CD1c-positive myeloid dendritic cell (primary cell): ENCODE measurements around the gene FCSK.

Source experiments
- DNase-seq: peaks from one replicate; pipeline ENCODE4 v3.0.0-alpha.2; 2016; ENCODE audit errors: extremely low spot score

The FCSK gene

DNA sequence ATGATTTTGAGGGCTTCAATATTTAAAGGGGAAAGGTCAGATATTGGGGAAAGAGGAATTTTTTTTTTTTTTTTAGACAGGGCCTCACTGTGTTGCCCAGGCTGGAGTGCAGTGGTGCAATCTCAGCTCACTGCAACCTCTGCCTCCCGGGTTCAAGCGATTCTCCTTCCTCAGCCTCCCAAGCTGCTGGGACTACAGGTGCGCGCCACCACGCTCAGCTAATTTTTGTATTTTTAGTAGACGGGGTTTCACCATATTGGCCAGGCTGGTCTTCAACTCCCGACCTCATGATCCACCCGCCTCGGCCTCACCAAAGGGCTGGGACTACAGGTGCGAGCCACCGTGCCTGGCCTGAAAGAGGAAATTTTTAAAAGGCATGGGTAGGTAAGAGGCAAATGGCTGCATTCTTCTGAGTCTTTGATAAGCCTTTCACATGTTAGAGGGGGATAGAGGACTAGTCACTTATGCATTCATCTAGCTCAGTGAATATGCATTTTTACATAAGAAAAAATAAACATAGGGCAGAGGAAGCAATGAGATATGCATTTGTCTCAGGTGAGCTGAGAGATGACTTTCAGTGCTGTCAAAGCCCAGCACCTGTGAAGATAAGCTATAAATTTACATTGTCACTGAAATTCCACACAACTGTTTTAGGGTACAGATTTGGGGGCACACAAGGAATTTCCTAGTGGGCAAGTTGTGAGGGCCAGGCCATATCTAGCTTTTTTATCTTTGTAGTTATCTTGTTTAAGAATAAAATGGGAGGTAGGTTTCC is 1.1 kb upstream of the FCSK start:
- DNase-seq: no peak

- DNase-seq: no peak
Measured at GRCh38 chr16:70453892-70454221, 538 bp upstream of the FCSK start.

DNA sequence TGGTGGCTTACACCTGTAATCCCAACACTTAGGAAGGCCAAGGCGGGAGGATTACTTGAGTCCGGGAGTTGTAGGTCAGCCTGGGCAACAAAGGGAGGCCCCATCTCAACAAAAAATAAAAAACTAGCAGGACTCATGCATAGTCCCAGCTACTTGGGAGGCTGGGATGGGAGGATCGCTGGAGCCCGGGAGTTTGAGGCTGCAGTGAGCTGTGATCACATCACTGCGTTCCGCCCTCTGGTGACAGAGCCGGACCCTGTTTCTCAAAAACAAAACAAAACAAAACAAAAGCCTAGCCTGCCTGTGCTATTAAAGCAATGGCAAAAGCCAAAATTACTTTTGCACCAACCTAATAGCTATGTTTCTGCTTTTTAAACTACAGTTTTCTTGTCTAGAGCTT is 1.5 kb downstream of the FCSK start:
- DNase-seq: no peak

DNA sequence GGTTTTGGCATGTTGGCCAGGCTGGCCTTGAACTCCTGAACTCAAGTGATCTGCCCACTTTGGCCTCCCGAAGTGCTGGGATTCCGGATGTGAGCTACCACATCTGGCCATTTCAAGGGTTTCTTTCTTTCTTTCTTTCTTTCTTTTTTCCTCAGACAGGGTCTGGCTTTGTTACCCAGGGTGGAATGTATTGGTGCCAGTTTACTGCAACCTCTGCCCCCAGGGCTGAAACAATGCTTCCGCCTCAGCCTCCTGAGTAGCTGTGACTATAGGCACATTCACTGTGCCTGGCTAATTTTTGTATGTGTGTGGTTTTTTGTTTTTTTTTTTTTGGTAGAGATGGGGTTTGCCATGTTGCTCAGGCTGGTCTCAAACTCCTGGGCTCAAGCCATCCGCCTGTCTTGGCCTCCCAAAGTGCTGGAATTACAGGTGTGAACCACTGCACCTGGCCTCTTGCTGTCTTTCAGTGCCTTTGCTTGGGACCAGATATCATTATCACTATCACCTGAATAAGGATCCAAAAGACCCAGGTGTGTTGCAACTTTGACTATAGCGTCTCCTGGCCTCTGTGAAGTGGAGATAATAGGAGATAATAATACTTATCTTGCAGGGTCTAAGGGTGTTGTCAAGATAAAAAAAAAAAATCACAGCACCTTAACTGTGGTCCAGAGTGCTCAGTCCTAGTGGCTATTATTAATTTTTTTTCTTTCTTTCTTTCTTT is 3.2 kb downstream of the FCSK start:
- no peak for DNase-seq

- peak; percentile 21 for DNase-seq
Measured at GRCh38 chr16:70460737-70461261, 6.4 kb downstream of the FCSK start.

- no peak for DNase-seq
Measured at GRCh38 chr16:70463235-70463634, 8.8 kb downstream of the FCSK start.

DNA sequence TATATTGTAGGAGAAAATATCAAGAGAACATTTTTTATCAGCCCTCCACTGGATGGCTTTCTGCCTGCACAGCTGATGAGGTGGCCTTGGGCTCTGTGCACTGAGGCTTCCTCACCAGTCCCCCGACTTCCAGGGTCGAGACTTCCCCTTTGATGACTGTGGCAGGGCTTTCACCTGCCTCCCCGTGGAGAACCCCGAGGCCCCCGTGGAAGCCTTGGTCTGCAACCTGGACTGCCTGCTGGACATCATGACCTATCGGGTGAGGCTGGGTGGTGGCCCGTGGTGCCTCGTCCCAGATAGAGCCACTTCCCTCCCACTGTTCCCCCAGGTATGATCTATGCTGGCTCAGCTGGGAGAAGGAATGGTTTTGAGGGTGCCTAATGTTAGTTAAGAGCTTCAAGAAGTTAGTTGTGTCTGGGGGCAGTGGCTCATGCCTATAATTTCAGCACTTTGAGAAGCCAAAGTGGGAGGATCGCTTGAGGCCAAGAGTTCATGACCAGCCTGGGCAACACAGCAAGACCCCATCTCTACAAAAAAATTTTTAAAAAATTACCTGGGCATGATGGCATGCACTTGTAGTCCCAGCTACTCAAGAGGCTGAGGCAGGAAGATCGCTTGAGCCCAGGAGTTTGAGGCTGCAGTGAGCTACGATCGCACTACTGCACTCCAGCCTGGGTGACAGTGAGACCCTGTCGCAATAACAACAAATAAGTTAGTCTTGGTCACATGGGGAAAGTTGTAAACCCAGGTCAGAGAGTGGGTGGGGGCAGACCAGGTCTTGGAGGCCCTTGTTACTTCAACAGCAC is 11.8 kb downstream of the FCSK start:
- DNase-seq: no peak

GRCh38 chr16:70466805-70467076 is 12.3 kb downstream of the FCSK start:
- no peak for DNase-seq

GRCh38 chr16:70467113-70467512 is 12.7 kb downstream of the FCSK start:
- no peak for DNase-seq

GRCh38 chr16:70467608-70468007 is 13.2 kb downstream of the FCSK start:
- DNase-seq: no peak

DNA sequence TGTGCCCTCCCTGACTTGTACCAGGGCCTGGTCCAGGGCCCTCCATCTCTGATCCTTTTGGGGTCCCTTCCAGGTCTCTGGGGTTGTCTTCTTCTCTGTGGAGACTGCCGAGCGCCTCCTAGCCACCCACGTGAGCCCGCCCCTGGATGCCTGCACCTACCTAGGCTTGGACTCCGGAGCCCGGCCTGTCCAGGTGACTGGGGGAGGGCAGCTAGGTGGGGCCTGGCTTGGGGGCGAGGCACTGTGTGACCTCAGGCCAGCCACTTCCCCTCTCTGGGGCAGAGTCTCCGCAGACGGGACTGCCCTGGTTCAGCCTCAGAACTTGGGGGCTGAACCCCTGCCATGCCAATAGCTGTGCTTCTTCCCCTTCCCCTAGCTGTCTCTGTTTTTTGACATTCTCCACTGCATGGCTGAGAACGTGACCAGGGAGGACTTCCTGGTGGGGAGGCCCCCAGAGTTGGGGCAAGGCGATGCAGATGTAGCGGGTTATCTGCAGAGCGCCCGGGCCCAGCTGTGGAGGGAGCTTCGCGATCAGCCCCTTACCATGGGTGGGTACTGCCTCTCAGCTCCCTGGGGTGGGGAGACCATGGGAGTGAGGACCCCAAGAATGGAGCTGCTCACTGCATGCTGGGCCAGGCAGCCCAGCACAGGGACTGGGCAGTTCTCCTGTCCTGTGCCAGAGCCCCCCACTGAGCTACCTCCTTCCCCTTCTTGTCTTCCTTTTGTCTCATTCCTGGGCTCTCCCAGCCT is 14.6 kb downstream of the FCSK start:
- no peak for DNase-seq

- no peak for DNase-seq
Measured at GRCh38 chr16:70470141-70470926, 15.9 kb downstream of the FCSK start.

- DNase-seq: no peak
Measured at GRCh38 chr16:70470927-70471341, 16.5 kb downstream of the FCSK start.

DNA sequence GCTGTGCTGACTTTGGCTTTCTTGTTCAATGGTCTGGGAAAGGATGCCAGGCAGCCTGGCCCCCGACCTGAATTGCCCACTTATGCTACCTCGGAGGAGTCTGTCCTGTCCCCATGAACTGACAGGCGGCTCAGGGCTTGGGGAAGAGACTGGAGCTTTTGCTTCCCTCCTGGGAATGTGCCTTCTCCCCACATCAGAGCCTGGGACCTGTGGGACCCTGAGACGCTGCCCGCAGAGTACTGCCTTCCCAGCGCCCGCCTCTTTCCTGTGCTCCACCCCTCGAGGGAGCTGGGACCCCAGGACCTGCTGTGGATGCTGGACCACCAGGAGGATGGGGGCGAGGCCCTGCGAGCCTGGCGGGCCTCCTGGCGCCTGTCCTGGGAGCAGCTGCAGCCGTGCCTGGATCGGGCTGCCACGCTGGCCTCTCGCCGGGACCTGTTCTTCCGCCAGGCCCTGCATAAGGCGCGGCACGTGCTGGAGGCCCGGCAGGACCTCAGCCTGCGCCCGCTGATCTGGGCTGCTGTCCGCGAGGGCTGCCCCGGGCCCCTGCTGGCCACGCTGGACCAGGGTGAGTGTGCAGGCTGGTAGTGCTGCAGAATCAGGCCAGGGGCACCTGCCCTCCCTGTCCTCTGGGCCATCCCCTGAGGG is 18.5 kb downstream of the FCSK start:
- no peak for DNase-seq

GRCh38 chr16:70473446-70474319 is 19.3 kb downstream of the FCSK start:
- no peak for DNase-seq

GRCh38 chr16:70474320-70475053 is 20.1 kb downstream of the FCSK start:
- no peak for DNase-seq

DNA sequence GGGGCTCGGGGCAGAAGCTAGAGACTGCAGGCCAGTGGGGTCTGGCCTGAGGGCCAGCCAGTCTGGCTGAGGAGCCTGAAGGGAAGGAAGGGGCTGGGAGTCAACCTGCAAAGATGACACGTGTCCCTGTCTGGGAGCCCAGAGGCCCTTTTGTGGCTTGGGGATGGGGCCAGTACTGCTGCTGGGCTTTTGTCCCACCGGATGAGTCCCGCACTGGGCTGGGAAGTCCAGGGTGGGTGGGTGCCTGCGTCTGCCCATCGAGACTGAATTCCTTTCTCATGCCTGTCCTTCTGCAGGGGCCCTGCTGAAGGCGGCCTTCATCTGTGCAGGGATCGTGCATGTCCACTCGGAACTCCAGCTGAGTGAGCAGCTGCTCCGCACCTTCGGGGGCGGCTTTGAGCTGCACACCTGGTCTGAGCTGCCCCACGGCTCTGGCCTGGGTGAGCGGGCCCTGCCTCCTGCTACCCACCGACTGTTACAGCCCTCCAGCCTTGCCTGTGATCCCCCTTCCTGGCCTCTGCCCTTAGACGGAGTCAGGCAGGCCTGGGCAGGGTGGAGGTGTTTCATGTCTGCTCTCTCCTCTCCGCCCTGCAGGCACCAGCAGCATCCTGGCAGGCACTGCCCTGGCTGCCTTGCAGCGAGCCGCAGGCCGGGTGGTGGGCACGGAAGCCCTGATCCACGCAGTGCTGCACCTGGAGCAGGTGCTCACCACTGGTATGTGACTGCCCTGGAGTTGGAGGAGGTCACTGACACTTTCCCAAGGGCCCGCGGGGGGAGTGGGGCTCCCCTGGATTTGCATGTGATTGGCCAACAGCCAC is 20.9 kb downstream of the FCSK start:
- DNase-seq: no peak
